Activated T-helper 2 cell treated with anti-CD3 and anti-CD28 coated beads, Interferon-gamma antibody, Interleukin-2, Interleukin-4, amounts not matched to agents 10 μg/mL and 5 μg/mL and 100 μg/mL, durations not matched to agents 14 hours and 24 hours and 36 hours (primary cell): ENCODE results near the gene IFT122. TPM values are rescaled to one million over a fixed set of nuclear protein-coding genes. Genes with fewer than 3 reads are reported as not detected.

Experiments used
- DNase-seq: peaks from one replicate; pipeline ENCODE4 v3.0.0; 2021; ENCODE audit warnings: low spot score
- H3K27ac Mint-ChIP-seq: one replicate; pipeline ENCODE4 v1.8.0; 2021; ENCODE audit warnings: mixed read lengths
- H3K27me3 Mint-ChIP-seq: one replicate; pipeline ENCODE4 v1.8.0; 2021; ENCODE audit warnings: low read depth, mixed read lengths
- H3K36me3 Mint-ChIP-seq: one replicate; pipeline ENCODE4 v1.8.0; 2021; ENCODE audit warnings: low read depth, mixed read lengths
- H3K4me1 Mint-ChIP-seq: one replicate; pipeline ENCODE4 v1.8.0; 2021; ENCODE audit warnings: low read depth, mixed read lengths
- H3K4me3 Mint-ChIP-seq: one replicate; pipeline ENCODE4 v1.8.0; 2021; ENCODE audit warnings: low read depth, mild to moderate bottlenecking, moderate library complexity, mixed read lengths
- H3K9me3 Mint-ChIP-seq: one replicate; pipeline ENCODE4 v1.8.0; 2021; ENCODE audit warnings: mixed read lengths
- intact Hi-C: fragments of 100-400 bp; cut with micrococcal nuclease; formaldehyde crosslinking; loops from one replicate; pipeline ENCODE4 v1.15.1; 2023
- total RNA-seq: library from RNA; stranded (reverse); gene quantifications from 2 replicates; pipeline ENCODE4 v1.2.3, GENCODE V29; 2022

The IFT122 gene
- total RNA-seq, 1 donor from 2014 or later = 15.7 TPM

DNA sequence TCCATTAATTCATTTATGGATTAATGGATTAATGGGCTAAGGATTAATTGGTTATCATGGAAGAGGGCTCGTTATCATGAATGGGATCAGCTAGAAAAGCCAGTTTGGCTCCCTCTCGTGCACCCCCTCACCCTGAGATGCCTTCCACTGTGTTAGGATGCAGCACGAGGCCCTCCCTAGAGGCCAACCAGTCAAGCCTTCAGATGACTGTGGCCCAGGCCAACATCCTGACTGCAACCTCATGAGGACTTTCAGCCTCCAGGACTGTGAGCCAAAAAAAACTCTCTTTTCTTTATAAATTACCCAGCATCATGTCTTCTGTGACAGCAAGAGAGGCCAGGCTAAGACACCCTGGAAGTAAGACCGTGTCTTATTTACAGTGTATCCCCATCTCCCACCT is 20.5 kb upstream of the IFT122 start:
- Mint-ChIP-seq H3K4me1 (no peaks in the 10 kb centered on the region), H3K27me3 (no peaks in the 10 kb centered on the region), H3K9me3 (no peaks in the 10 kb centered on the region), H3K27ac (no peak overlapping the region), H3K36me3 (no peaks in the 10 kb centered on the region), H3K4me3 (no peak overlapping the region)
- intact Hi-C loops = no loop called here
- no peak for DNase-seq

GRCh38 chr3:129421236-129421883 is 18.7 kb upstream of the IFT122 start:
- Mint-ChIP-seq H3K4me3 (no peak overlapping the region), H3K27me3 (no peaks in the 10 kb centered on the region), H3K9me3 (no peaks in the 10 kb centered on the region), H3K36me3 (no peaks in the 10 kb centered on the region), H3K4me1 (peaks cover 4% of the 10 kb centered on the region), H3K27ac (no peak overlapping the region)
- DNase-seq = no peak
- intact Hi-C loops = no loop called here

- Mint-ChIP-seq H3K4me1 (peaks cover 4% of the 10 kb centered on the region), H3K27ac (no peak overlapping the region), H3K27me3 (peaks cover 1% of the 10 kb centered on the region), H3K36me3 (no peaks in the 10 kb centered on the region), H3K9me3 (no peaks in the 10 kb centered on the region), H3K4me3 (no peak overlapping the region)
- intact Hi-C loops = no loop called here
- DNase-seq = no peak
Measured at GRCh38 chr3:129421988-129422745, 17.9 kb upstream of the IFT122 start.

DNA sequence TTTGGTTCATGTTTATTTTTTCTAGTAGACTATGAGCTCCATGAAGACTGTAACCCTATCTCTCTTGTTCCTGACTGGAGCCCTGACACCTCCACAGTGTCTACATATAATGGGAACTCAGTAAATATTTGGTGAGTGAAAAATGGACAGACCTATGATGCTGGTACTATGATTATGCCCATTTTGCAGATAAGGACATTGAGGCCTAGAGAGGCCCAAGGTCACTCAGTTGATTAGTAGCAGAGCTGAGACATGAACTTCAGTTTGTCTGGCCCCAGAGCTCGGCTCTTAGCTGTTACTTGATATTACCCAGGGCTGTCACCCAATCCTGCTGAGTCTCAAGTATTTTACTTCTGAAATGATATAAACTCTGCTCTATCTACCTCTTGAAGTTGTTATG is 17.1 kb upstream of the IFT122 start:
- Mint-ChIP-seq H3K4me1 (peaks cover 7% of the 10 kb centered on the region), H3K9me3 (no peaks in the 10 kb centered on the region), H3K4me3 (no peak overlapping the region), H3K36me3 (no peaks in the 10 kb centered on the region), H3K27ac (no peak overlapping the region), H3K27me3 (peaks cover 6% of the 10 kb centered on the region)
- no peak for DNase-seq
- intact Hi-C loops = no loop called here

GRCh38 chr3:129424185-129424841 is 15.7 kb upstream of the IFT122 start:
- DNase-seq = no peak
- Mint-ChIP-seq H3K27me3 (peaks cover 8% of the 10 kb centered on the region), H3K4me1 (peaks cover 21% of the 10 kb centered on the region), H3K36me3 (peaks cover 8% of the 10 kb centered on the region), H3K27ac (no peak overlapping the region), H3K9me3 (no peaks in the 10 kb centered on the region), H3K4me3 (no peak overlapping the region)
- intact Hi-C loops = no loop called here

DNA sequence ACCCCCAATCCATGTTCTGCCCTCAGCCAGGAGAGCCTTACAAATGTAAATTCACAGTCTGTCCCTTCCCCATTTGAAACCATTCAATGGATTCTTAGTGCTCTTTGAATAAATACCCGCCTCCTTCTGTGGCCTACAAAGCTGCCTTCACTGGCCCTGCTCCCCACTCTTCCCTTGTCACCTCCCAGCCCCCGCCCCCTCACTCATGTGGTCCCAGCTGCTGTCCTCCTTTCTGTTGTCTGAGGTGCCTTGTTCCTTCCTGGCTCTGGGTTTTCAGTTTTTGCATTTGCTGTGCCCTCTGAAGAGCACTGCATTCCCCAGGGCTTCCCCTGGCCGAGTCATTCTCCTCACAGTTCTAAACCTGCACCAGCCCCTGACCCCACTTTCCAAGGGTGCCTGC is 14.8 kb upstream of the IFT122 start:
- no peak overlapping the region for H3K27ac Mint-ChIP-seq
- peaks cover 8% of the 10 kb centered on the region for H3K36me3 Mint-ChIP-seq
- H3K4me3 Mint-ChIP-seq = no peak overlapping the region
- H3K4me1 Mint-ChIP-seq = peaks cover 24% of the 10 kb centered on the region
- intact Hi-C loops = no loop called here
- H3K9me3 Mint-ChIP-seq = no peaks in the 10 kb centered on the region
- no peak for DNase-seq
- peaks cover 8% of the 10 kb centered on the region for H3K27me3 Mint-ChIP-seq

- Mint-ChIP-seq H3K36me3 (peaks cover 10% of the 10 kb centered on the region), H3K9me3 (no peaks in the 10 kb centered on the region), H3K4me3 (no peak overlapping the region), H3K27ac (no peak overlapping the region), H3K27me3 (peaks cover 8% of the 10 kb centered on the region), H3K4me1 (peaks cover 24% of the 10 kb centered on the region)
- no peak for DNase-seq
- intact Hi-C loops = no loop called here
Measured at GRCh38 chr3:129425619-129426018, 14.4 kb upstream of the IFT122 start.

- no peak for DNase-seq
- Mint-ChIP-seq H3K9me3 (no peaks in the 10 kb centered on the region), H3K36me3 (peaks cover 30% of the 10 kb centered on the region), H3K4me1 (peaks cover 24% of the 10 kb centered on the region), H3K27me3 (peaks cover 8% of the 10 kb centered on the region), H3K27ac (no peak overlapping the region), H3K4me3 (peak overlapping the region; percentile 62)
- intact Hi-C loops = loop anchor here (1.0 kb wide), 1 partner anchor 12 kb away; the partner anchor contains the start of gene IFT122
Measured at GRCh38 chr3:129428007-129428375, 12.0 kb upstream of the IFT122 start.

DNA sequence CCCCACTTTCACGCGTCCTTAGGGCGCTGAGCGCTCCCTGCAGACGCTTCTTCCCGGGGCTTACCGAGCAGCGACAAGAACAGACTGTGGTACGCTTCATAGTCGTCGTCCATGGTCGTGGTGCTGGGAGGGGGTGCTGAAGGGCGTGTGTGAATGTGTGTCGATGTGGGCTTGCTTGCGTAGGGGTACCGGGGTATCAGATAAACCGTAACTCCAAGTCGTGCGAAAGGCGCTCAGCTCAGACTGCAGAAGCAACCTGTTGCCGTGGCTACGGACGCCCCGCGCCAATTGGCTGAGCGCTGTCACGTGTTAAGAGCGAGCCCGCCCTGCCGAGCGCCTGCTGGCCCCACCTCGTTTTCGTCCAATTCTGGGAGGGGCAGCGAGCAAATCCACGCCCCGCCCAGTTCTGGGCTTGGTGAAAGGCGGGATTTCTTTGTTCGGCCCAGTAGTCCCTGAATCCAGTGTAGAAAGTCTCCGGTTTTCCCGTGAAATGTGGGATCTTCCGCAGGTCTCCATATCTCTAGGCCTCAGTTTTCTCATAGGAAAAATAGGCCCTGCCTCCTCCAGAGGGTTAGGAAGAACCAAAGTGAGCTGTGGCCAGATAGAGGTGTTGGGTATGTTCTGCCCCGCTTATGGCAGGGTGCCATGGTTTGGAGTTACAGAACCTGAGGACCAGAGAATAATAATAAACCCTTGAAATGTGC is 11.5 kb upstream of the IFT122 start, which contains the start of gene EFCAB12:
Gene EFCAB12, minus strand, starts transcription at position 261 of the 704 bp plus-strand sequence. Its CDS starts 148 bp downstream, at position 113.
- peak within 1 kb of the TSS; percentile 64 for H3K27ac Mint-ChIP-seq
- intact Hi-C loops = loop anchor here (1.0 kb wide), 1 partner anchor 12 kb away; the partner anchor contains the start of gene IFT122
- peaks cover 8% of the 10 kb centered on the region for H3K27me3 Mint-ChIP-seq
- peak; percentile 87 for DNase-seq
- H3K36me3 Mint-ChIP-seq = peaks cover 34% of the 10 kb centered on the region
- no peaks in the 10 kb centered on the region for H3K9me3 Mint-ChIP-seq
- H3K4me1 Mint-ChIP-seq = peaks cover 24% of the 10 kb centered on the region
- peak within 1 kb of the TSS; percentile 62 for H3K4me3 Mint-ChIP-seq

GRCh38 chr3:129429080-129429451 is 11.0 kb upstream of the IFT122 start:
- H3K27me3 Mint-ChIP-seq = peaks cover 8% of the 10 kb centered on the region
- H3K9me3 Mint-ChIP-seq = no peaks in the 10 kb centered on the region
- H3K27ac Mint-ChIP-seq = peak overlapping the region; percentile 64
- no peak for DNase-seq
- peaks cover 24% of the 10 kb centered on the region for H3K4me1 Mint-ChIP-seq
- intact Hi-C loops = no loop called here
- peaks cover 39% of the 10 kb centered on the region for H3K36me3 Mint-ChIP-seq
- peak overlapping the region; percentile 62 for H3K4me3 Mint-ChIP-seq

DNA sequence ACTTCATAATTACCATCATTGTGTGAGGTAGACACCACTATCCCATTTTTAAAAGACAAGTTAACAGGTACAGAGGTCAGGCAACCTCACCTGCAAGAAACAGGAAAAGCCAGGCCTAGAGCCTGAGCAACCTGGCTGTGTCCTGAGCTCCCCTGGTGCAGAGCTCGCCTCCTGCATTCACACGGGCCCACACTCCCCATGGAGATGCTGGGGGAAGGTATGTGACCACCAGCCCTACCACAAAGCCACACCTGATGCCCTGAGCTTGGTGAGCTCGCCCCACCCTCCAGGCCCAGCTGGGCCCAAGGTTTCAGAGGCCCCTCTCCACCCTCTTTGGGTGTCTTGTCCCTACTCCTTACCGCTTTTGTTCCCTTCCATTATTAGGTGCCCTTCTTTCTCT is 10.4 kb upstream of the IFT122 start:
- Mint-ChIP-seq H3K36me3 (peaks cover 43% of the 10 kb centered on the region), H3K4me1 (peaks cover 27% of the 10 kb centered on the region), H3K9me3 (no peaks in the 10 kb centered on the region), H3K27me3 (peaks cover 8% of the 10 kb centered on the region), H3K27ac (peak overlapping the region; percentile 28), H3K4me3 (no peak overlapping the region)
- DNase-seq = no peak
- intact Hi-C loops = no loop called here

DNA sequence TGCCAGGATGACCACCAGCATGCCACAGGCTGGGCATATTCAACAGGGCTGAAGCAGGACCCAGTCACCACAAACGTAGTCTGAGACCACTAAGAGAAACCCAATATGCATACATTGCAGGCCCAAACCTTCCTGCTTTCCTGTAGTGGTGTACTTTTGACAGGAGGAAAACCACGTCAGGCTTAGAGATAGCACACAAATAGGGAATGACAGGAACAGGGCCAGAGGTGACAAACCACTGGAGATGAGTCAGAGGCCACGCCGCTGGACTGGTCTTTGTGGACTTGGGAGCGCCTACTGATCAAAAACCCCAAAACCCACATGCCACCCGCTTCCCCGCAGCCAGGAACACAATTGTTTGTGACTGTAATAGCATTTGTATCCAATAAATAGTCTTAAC is 8.0 kb upstream of the IFT122 start:
- peaks cover 40% of the 10 kb centered on the region for H3K4me1 Mint-ChIP-seq
- H3K4me3 Mint-ChIP-seq = no peak overlapping the region
- peaks cover 66% of the 10 kb centered on the region for H3K36me3 Mint-ChIP-seq
- no peaks in the 10 kb centered on the region for H3K9me3 Mint-ChIP-seq
- intact Hi-C loops = no loop called here
- H3K27me3 Mint-ChIP-seq = peaks cover 8% of the 10 kb centered on the region
- DNase-seq = no peak
- no peak overlapping the region for H3K27ac Mint-ChIP-seq
